HG03196 (cell line): ENCODE data around the gene MRPS25.
A peak's percentile ranks its signal among the peaks of the same experiment; 100 is the strongest.

Source experiments
- ATAC-seq: cut with Tn5 transposase; IDR thresholded peaks from one replicate; pipeline ENCODE4 v1.9.1; 2021; ENCODE audit not compliant: unreplicated experiment

Gene MRPS25

DNA sequence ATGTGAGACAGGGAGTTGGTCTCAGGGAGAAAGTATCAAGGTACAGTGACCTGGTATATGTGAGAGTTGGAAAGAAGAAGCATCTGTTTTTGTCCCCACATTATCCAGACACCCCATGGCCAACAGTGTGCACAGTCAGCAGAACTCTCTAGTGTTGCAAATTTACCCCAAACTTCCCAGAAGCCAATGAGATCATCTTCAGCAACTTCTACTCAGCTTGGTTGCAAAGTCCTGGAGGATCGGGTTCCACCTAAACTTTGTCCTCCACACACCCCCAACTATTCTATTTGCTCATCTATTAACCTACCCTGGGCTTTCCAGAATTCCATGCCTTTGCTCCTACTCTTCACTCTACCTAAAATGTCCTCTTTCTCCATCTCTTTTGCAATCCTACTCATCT is 18.1 kb upstream of the MRPS25 start:
- ATAC-seq, result no peak

DNA sequence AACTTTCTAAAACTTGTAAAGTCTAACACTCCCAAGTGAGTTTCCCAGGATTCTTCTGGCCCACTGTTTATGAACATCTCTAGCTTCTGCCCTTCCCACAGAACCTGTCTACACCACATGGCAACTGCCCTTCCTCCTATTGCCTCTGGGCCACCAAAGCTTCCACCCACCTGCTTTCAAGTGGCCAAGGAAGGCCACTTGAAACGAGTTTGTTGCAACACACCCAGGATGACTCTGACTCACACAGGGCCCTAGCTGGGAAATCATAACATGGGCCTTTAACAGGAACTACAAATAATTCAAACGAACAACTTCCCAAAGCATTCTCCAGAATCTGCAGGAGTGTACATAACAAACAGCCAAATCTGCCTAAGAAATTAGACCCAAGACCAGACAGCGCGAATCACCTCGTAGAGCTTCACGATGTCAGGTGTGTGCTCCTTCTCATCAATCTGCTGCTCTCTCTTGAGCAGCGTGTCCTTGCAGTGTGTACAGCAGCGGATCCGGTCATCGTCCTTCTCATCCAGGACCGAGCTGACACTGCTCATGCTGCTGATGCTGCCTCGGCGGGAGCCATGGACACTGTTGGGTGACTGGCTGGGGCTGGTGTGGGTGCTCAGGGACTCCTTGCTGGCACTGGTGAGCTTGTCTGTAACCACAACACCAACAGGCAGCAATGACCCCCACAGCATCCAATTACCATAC is 17.0 kb upstream of the MRPS25 start:
- ATAC-seq, result no peak

DNA sequence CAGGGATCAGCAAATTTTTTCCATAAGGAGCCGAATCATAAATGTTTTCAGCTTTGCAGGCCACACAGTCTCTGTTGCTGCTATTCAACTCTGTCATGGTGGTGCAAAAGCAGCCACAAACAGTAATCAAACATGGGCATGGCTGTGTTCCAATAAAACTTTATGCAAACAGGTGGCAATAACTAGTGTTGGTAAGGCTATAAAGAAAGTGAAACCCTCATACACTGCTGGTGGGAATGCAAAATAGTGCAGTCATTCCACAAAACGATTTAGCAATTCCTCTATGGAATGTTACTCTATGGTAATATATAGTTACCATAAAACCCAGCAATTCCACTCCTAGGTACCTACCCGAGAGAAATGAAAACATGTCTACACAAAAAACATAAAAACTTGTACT is 14.0 kb upstream of the MRPS25 start:
- no peak for ATAC-seq

DNA sequence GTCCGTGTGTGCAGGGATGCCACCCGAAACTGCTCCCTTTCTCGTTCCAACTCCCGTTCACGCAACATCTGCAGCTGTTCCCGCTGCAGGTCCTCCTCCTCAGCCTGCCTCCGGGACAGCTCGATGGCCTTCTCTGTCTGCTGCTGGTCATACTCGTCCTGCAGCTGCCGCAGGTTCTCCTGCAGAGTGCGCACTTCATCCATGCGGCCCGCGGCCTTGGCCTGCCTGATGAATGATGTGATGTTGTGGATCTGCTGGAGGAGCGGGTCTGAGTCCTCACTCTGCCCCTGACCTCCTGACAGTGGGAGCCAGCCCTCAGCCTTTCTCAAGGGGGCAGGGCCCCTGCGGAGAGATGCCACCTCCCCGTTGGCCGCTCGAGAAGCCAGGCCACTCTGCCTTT is 9.4 kb upstream of the MRPS25 start:
- no peak for ATAC-seq

DNA sequence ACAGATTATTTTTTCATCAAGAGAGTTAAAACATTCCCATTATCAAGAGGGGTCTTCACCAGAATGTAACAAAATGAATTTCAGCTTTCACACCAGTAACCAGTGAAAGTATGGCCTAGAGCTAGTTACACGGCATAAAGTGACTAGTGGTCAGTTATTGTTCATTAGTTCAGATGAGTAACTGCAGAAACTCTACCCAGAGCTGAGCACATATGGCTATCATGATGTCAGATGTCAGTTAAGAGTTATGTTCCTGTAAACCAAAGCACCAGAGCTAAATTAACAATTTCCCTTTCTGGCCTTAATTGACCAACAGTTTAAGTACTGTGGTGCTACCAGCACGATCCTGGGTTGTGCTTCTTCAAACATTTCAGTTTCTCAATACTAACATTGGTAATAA is 6.6 kb upstream of the MRPS25 start:
- no peak for ATAC-seq

DNA sequence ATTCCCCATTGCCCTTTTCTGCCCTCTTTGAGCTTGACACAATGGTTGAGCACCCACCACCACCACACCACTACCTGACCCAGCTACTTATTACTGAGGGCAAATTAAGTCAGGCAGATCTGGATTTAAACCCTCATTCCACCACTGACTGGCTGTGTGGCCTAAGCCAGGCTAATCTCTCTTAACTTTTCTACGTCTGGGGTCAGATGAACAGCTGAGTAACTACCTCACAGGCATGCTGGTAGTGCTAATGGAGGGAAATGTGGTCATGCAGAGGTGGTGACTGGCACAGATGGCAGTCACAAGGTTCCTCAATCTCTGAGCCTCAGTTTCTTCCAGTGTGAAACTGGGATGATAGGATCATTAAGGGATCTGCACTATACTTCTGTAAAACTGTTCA is 4.3 kb upstream of the MRPS25 start:
- ATAC-seq, result no peak

DNA sequence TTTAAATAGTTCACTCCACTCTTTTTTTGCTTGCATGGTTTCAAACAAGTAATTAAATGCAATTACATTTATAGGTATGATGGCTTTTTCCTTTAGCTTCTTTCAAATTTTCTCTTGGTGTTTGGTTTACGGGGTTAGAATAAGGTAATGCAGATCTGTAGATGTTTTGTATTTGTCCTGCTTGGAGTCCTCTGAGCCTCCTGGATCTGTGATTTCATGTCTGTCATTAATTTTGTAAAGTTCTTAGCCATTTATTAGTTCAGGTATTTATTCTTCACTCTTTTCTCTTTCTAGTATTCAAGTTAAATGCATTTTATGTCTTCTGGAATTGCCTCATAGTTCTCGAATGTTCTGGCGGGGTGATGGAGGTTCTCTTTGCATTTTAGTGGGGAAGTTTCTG is 1.4 kb upstream of the MRPS25 start:
- ATAC-seq, result no peak

DNA sequence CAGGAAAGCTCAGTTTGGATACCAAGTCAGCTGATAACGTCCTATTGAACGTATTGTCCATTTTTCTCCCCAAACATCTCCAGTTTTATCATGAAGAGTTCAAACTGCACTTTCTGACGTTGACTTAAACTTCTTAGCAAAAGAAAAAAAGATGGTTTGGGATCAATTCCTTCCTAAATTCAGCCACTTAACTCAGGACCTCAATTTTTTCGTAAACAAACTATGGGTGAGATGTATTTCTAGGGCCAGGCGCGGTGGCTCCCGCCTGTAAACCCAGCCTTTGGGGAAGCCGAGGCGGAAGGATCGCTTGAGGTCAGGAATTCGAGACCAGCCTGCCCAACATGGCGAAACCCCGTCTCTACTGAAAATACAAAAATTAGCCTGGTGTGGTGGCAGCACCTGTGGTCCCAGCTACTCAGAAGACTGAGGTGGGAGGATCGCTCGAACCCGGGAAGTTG is 464 bp upstream of the MRPS25 start:
- no peak for ATAC-seq

DNA sequence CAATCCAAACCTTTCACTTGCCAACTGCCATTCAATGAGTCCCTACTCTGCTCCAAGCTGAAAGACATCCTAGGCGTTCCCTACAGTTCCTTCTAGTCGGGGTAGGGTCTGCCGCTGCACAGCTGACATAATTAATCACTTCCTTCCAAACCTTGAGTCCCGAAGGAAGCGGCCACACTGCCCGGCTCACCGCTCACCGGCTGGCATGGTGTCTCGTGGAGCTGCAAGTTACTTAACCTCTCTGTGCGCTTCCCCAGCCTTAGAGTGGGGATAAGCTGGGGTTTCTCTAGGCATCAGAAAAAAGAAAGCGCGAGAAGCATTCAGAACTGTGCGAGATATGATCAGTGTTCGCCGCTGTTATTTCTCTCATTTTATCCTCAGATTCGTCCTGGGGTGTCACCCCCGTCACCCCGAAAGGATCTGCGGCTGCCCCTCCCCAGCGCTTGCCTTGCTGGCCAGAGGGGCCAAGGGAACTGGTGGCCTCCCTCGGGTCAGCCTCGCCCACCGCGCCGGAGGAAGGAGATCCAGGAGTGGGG is 748 bp downstream of the MRPS25 start:
- peak; percentile 5 for ATAC-seq

DNA sequence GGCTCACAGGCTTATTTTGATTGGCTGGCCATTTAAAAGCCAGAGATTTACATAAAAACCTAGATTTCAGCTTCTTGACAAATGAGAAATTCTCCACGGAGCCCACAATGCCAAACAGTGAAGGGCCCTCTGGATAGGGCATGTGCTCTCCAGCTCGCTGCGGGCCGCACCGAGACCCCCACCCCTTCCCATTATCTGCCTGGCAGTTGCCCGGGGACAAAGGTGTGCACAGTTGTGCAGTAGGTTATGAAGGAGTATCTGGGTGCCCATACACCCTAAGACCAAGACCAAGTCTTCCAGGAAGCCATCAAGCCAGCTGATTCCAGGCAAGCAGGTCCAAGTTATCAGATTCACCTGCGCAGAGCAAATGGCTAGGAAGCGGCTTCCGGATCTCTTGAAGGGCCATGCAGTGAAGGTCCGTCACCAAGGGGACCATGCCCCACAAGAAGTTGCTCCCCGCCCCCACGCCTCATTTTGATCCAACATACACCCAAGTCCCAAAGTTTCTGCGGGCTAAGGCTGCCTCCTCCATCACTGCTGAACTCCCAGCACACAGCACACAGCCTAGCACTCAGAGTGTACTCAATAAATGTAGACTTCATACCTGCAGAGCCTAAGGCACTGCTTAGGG is 1.3 kb downstream of the MRPS25 start:
- no peak for ATAC-seq

DNA sequence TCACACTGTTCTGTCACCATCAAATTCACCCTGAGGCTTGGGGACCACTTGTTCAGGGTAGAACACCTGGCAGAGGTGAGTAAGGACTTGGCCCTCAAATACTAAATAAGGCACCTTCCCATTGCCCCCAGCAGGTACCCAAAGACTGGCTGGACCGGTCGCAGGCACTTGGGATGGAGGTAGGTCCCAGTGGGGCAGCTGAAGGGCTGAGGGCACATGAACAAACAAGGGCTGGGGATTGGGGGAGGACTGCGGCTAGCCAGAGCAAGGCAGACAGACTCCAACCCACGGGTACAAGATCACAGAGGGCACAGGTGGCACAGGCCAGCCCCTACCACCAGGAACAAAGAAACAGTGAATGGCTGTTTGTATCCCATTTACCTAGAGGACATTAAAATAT is 1.9 kb downstream of the MRPS25 start:
- no peak for ATAC-seq

DNA sequence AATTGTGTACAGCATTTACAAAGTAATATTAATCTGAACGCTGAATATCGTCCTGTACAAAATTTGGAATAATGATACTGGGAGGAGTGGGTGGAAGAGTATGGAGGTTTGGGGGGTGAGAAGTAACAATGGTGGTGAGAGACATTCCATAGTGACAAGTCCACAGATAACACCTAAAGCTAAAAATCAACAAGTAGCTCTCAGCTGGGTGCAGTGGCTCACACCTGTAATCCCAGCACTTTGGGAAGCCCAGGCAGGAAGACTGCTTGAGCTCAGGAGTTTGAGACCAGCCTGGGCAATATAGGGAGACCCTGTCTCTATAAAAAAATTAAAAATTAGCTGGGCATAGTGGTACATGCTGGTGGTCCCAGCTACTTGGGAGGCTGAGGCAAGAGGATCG is 5.1 kb downstream of the MRPS25 start:
- no peak for ATAC-seq

DNA sequence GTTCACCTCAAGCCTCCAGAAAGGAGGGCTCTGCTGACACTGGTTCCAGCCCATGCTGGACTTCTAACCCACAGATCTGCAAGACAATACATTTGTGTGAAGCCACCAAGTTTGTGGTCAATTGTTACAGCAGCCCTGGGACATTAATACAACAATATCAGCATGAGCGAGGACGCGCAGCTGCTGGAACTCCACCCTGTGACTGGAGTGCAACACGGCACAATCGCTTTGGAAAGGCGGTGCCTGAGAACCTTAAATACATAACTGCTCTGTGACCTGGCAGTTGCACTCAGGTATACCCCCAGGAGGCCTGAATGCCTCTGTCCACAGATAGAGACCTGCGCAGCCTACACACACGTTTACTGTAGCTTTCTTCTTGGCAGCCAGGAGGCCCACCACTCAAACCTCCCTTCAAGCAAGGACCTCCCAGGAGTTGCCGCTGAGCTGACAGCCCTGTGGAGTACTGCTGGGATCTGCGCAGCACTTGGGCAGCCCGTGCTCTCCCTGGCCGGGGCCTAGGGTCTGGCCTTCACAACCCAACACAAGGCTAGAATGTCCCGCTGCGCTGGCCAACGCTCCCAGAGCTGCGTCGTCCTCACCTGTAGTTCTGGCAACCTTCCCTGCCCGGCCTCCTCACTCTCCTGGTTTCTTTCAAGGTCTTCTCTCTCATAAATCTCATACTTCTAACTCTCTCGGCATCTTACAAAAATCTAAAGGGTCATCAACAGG is 8.3 kb downstream of the MRPS25 start:
- ATAC-seq, result no peak

DNA sequence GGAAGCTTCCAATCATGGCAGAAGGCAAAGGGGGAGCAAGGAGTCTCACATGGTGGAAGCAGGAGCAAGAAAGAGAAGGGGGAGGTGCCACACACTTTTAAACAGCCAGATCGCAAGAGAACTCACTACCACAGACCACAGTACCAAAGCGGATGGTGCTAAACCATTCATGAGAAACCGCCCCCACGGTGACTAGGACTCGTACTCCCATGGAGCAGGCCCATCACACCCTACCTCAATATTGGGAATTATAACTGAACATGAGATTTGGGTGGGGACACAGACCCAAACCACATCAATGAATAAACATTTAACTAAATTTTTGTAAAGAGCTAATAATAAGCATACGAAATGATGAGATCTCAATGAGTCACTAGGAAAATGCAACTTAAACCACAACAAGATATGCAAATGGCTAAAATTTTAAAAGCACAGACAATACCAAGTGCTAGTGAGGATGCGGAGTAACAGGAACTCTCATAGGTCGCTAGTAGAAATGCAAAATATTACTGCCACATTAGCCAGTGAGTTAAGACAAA is 10.0 kb downstream of the MRPS25 start:
- ATAC-seq, result peak; percentile 45

DNA sequence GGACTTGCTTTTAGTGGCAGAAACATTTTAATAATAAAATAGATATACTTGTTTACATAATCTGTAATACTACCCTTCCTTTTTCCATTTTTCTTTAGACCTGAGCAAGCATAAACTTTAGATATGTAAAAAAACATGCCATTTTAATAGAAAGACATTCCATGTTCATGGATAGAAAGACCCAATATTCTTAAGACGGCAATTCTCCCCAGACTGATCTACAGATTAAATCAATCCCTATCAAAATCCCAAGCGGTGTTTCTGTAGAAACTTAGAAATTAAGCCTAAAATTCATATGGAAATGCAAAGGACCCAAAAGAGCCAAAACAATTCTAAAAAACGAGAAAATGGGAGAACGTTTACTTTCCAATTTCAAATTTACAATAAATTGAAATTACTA is 11.6 kb downstream of the MRPS25 start:
- no peak for ATAC-seq

DNA sequence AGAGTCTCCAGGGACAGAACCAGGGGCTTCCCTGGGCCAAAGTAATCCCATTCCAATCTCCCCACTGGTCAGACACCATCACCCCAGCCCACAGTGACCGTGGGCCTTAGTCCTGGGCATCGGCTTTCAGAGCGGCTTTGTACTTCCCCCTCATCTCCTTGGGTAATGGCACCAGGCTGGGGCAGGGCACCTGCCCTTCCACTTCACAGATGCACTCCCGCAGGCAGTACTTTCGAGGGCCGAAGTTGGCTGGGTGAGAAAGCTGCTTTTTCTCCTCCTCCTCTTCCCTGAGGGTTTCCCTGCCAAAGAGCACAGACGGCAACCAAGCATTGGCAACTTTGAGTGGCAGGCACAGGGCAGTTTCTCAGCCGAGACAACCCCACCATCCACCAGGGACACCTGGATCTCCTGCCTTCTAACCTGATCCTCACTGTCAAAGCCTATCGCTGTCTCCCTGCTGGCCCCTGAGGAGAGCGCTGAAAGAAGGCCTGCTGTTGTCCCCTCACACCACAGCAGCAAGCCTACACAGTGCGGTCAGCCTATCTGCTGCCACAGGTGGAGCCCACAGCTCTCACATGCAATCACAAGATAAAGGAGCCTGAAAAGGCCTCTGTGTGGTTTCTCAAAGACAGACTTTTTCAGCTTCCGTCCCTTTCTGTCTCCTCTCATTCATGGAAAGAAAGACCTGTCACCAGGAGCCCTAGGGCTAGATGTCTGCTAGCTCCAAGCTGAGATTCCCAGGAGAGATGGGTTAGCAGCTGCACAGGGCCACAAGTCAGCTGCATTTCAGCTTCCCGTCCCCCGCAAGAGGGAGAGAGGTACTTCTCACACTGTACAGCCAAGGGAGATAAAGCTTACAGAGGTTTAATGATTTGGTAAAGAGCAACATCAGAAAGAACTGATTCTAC is 12.5 kb downstream of the MRPS25 start:
- no peak for ATAC-seq

DNA sequence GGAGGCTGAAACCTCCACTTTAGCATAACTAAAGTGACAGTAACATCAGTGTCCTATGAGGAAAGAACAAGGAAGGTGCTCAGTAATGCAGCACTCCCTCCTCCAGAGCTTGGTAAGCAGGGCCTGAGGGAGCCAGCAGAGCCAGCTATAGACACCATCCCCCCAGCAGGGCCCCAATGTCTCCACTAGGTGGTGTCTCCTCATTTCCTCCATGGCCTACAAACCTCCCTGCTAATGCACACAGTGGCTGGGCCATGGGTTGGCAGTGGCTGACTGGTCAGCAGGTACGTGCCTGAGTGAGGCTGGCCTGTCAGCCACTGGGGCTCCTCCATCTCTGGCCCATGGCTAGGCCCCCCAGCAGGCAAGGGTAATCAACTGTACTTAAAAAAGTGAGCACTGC is 13.6 kb downstream of the MRPS25 start:
- ATAC-seq, result peak; percentile 57

DNA sequence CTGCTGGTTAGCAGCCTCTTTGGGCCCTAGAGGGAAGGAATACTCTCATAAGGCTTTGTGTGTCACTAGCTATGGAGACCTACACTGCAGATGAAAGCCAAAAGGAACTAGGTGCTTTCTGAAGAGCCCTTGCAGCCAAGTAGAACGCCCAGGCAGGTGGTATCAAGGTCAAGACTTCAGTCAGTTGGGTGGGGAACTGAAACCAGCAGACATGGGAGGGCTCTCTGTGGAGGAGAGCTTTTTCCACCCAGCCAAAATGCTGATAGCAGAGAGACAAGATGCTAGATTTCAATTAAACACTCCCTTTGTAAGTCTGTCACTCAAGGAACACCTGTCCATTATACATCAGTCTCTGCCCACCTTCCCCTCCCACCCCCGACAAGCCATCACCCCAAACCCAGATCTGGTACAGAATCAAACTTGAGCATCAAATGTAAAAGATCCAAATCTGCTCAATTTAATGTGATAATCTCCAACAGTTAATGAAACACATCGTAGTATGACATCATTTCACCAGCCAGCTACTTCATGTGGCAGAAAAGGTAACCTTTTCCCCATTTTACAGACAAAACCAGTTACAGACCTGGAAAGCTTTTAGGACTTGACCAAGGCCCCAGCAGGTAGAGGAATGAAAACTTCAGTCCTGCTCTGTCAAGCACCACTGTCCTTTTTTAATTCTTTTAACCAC is 14.6 kb downstream of the MRPS25 start:
- peak; percentile 48 for ATAC-seq

DNA sequence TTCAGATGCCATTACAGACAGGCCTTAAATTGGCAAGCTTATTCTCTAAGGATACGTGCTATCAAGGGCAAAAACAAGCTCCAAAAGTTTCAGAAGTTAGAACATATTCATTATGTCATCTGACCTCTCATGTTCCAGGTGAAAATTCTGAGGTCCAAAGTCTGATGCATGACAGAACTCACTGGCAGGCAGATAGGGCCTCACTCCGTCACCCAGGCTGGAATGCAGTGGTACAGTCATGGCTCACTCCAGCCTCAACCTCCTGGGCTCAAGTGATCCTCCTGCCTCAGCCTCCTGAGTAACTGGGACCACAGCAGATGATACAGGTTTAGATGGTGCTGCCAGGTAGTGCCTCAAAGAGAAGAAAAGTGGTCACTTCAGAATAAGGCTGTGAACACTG is 15.5 kb downstream of the MRPS25 start:
- no peak for ATAC-seq

DNA sequence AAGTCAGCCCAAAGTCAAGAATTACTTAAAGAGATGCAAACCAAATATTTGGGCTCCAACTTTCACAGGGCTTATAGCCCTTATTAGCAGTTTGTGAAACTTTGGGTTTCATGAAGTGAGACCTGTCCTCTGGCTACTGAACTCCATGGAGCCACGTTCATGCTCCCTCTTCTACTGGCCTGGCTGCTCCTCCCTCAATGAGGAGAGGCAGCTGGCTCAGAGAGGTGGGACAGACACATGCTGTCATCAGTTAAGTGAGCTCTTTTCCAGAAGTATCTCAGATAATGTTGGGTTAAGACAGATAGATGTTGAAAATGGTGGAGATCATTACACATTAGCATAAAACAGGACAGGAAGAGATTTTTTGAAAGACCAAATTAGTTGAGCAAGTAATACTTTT is 19.4 kb downstream of the MRPS25 start:
- no peak for ATAC-seq
